ENCODE data around the gene HTR6. TPM values are rescaled to one million over a fixed set of nuclear protein-coding genes. Genes with fewer than 3 reads are reported as not detected.
"Not testable (repeated sequence)": the region's sequence is repeated elsewhere in the genome, so short reads cannot be mapped to it uniquely, and the experiment has no call there.

The HTR6 gene
- polyA plus RNA-seq, 1 donor (not counting 4 experiments of a cell fraction or from before 2014, with no cell fraction given): not detected

DNA sequence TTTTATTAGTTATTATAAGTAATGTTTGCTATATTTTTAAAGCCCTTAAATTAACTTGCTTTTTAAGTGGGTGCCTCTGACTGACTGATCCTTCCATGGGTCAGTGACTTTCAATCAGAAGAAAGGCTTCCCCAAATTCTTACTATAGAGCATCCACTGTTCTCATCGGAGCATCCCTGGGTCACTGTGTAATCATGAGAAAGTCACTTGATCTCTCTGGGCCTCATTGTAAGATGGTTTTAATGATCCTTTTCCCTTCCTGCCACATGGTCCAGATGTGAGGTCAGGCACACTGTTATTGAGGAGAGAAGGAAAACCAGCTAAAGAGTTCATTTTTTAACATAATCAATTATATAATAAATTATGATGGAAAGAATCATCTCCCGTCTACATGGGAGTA lies 31.6 kb upstream of the HTR6 start:
- TF ChIP-seq, protein P1, sequence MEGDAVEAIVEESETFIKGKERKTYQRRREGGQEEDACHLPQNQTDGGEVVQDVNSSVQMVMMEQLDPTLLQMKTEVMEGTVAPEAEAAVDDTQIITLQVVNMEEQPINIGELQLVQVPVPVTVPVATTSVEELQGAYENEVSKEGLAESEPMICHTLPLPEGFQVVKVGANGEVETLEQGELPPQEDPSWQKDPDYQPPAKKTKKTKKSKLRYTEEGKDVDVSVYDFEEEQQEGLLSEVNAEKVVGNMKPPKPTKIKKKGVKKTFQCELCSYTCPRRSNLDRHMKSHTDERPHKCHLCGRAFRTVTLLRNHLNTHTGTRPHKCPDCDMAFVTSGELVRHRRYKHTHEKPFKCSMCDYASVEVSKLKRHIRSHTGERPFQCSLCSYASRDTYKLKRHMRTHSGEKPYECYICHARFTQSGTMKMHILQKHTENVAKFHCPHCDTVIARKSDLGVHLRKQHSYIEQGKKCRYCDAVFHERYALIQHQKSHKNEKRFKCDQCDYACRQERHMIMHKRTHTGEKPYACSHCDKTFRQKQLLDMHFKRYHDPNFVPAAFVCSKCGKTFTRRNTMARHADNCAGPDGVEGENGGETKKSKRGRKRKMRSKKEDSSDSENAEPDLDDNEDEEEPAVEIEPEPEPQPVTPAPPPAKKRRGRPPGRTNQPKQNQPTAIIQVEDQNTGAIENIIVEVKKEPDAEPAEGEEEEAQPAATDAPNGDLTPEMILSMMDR (optimal IDR thresholded peaks at IDR 0.05 in 1 of 3, IDR thresholded peaks at IDR 0.05 in 1 of 3, conservative IDR thresholded peaks at IDR 0.05 in 1 of 3; ENCODE audit: extremely low read depth in 1 of 3, insufficient read depth in 2 of 3, low read length in 3 of 3): no peak
- TF ChIP-seq EZH2 (IDR thresholded peaks at IDR 0.05; ENCODE audit: low read length): no peak
- H4K20me1 ChIP-seq (ENCODE audit: control insufficient read depth, extremely low read depth, insufficient read depth, low read length): no peaks in the 10 kb centered on the region
- dilution Hi-C loops (cut with MboI; ENCODE audit: extremely low pct_ligation_motif_present, low sequenced_read_pairs): loop anchor here (25.0 kb wide), 1 partner anchor 196 kb away; no protein-coding TSS in a partner anchor
- H3K9ac ChIP-seq (ENCODE audit: control insufficient read depth, extremely low read depth, insufficient read depth, low read length): no peak overlapping the region
- no peak for DNase-seq (ENCODE audit: low read depth, low spot score)
- peaks cover 0 to 2% of the 10 kb centered on the region in 2 experiments for H3K36me3 ChIP-seq (ENCODE audit: control insufficient read depth in 2 of 2, extremely low read depth in 1 of 2, insufficient read depth in 2 of 2, low read length in 2 of 2)
- H3K4me3 ChIP-seq (ENCODE audit: control insufficient read depth in 2 of 3, extremely low read depth in 1 of 3, insufficient read depth in 2 of 3, low read depth in 1 of 3, low read length in 3 of 3): no peak overlapping the region
- H3K27ac ChIP-seq (ENCODE audit: control insufficient read depth, insufficient read depth, low read length): no peak overlapping the region
- H3K4me2 ChIP-seq (ENCODE audit: control insufficient read depth, extremely low read depth, insufficient read depth, low read depth, low read length): no peak overlapping the region
- H2AFZ ChIP-seq (ENCODE audit: control insufficient read depth, low read length): no peak overlapping the region
- peaks cover 4% of the 10 kb centered on the region for H3K4me1 ChIP-seq (ENCODE audit: control insufficient read depth, extremely low read depth, insufficient read depth, low read length)
- H3K27me3 ChIP-seq (ENCODE audit: control insufficient read depth, extremely low read depth, insufficient read depth, low read length): no peaks in the 10 kb centered on the region
- no peaks in the 10 kb centered on the region for H3K9me1 ChIP-seq (ENCODE audit: control insufficient read depth, extremely low read depth, insufficient read depth, low read length)
- FAIRE-seq: no peak
- no peaks in the 10 kb centered on the region for H3K79me2 ChIP-seq (ENCODE audit: control insufficient read depth, insufficient read depth, low read length)
- no peaks in the 10 kb centered on the region for H3K9me3 ChIP-seq (ENCODE audit: control insufficient read depth, low read depth, low read length)

GRCh38 chr1:19635064-19635463 lies 29.6 kb upstream of the HTR6 start:
- H3K36me3 ChIP-seq (ENCODE audit: control insufficient read depth in 2 of 2, extremely low read depth in 1 of 2, insufficient read depth in 2 of 2, low read length in 2 of 2); H3K9me3 ChIP-seq (ENCODE audit: control insufficient read depth, low read depth, low read length); H3K9ac ChIP-seq (ENCODE audit: control insufficient read depth, extremely low read depth, insufficient read depth, low read length); H3K79me2 ChIP-seq (ENCODE audit: control insufficient read depth, insufficient read depth, low read length); H4K20me1 ChIP-seq (ENCODE audit: control insufficient read depth, extremely low read depth, insufficient read depth, low read length); H3K4me1 ChIP-seq (ENCODE audit: control insufficient read depth, extremely low read depth, insufficient read depth, low read length); H2AFZ ChIP-seq (ENCODE audit: control insufficient read depth, low read length); FAIRE-seq; H3K27me3 ChIP-seq (ENCODE audit: control insufficient read depth, extremely low read depth, insufficient read depth, low read length); H3K4me2 ChIP-seq (ENCODE audit: control insufficient read depth, extremely low read depth, insufficient read depth, low read depth, low read length); H3K9me1 ChIP-seq (ENCODE audit: control insufficient read depth, extremely low read depth, insufficient read depth, low read length); DNase-seq (ENCODE audit: low read depth, low spot score); H3K27ac ChIP-seq (ENCODE audit: control insufficient read depth, insufficient read depth, low read length); H3K4me3 ChIP-seq (ENCODE audit: control insufficient read depth in 2 of 3, extremely low read depth in 1 of 3, insufficient read depth in 2 of 3, low read depth in 1 of 3, low read length in 3 of 3): not testable (repeated sequence)
- dilution Hi-C loops (cut with MboI; ENCODE audit: extremely low pct_ligation_motif_present, low sequenced_read_pairs): loop anchor here (25.0 kb wide), 1 partner anchor 198 kb away; no protein-coding TSS in a partner anchor

DNA sequence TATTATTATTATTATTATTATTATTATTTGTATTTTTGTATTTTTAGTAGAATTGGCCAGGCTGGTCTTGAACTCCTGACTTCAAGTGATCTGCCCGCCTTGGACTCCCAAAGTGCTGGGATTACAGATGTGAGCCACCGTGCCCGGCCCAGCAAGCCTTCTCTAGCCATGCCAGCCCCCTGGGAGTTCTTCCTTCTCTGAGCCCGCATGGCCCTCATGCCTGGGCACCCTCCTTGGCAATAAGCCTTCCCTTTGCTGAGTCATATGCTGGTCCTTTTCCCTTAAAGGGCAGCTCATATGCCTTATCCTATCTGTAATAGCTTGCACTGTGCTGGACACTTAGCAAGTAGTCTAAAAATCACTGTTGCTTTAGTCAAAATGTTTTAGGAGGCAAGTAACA lies 29.0 kb upstream of the HTR6 start:
- Histone ChIP-seq H3K79me2 (ENCODE audit: control insufficient read depth, insufficient read depth, low read length) (no peaks in the 10 kb centered on the region), H3K27me3 (ENCODE audit: control insufficient read depth, extremely low read depth, insufficient read depth, low read length) (no peaks in the 10 kb centered on the region), H3K27ac (ENCODE audit: control insufficient read depth, insufficient read depth, low read length) (no peak overlapping the region), H4K20me1 (ENCODE audit: control insufficient read depth, extremely low read depth, insufficient read depth, low read length) (no peaks in the 10 kb centered on the region), H3K9me3 (ENCODE audit: control insufficient read depth, low read depth, low read length) (no peaks in the 10 kb centered on the region), H3K36me3 (ENCODE audit: control insufficient read depth in 2 of 2, extremely low read depth in 1 of 2, insufficient read depth in 2 of 2, low read length in 2 of 2) (no peaks in the 10 kb centered on the region), H3K4me2 (ENCODE audit: control insufficient read depth, extremely low read depth, insufficient read depth, low read depth, low read length) (no peak overlapping the region), H3K4me3 (ENCODE audit: control insufficient read depth in 2 of 3, extremely low read depth in 1 of 3, insufficient read depth in 2 of 3, low read depth in 1 of 3, low read length in 3 of 3) (no peak overlapping the region), H3K9me1 (ENCODE audit: control insufficient read depth, extremely low read depth, insufficient read depth, low read length) (no peaks in the 10 kb centered on the region), H3K4me1 (ENCODE audit: control insufficient read depth, extremely low read depth, insufficient read depth, low read length) (peaks cover 15% of the 10 kb centered on the region), H3K9ac (ENCODE audit: control insufficient read depth, extremely low read depth, insufficient read depth, low read length) (no peak overlapping the region), H2AFZ (ENCODE audit: control insufficient read depth, low read length) (no peak overlapping the region)
- dilution Hi-C loops (cut with MboI; ENCODE audit: extremely low pct_ligation_motif_present, low sequenced_read_pairs): loop anchor here (25.0 kb wide), 1 partner anchor 198 kb away; no protein-coding TSS in a partner anchor
- TF ChIP-seq EZH2 (IDR thresholded peaks at IDR 0.05; ENCODE audit: low read length): no peak
- TF ChIP-seq, protein P1 (optimal IDR thresholded peaks at IDR 0.05 in 1 of 3, IDR thresholded peaks at IDR 0.05 in 1 of 3, conservative IDR thresholded peaks at IDR 0.05 in 1 of 3; ENCODE audit: extremely low read depth in 1 of 3, insufficient read depth in 2 of 3, low read length in 3 of 3): no peak
- FAIRE-seq (peak; percentile 9), DNase-seq (ENCODE audit: low read depth, low spot score) (no peak)

All from keratinocyte (primary cell).